ELF-1 (cell line): Measurements from ENCODE around the gene SGK1.
A peak's percentile ranks its signal among the peaks of the same experiment; 100 is the strongest.
"Not testable (repeated sequence)": the region's sequence is repeated elsewhere in the genome, so short reads cannot be mapped to it uniquely, and the experiment has no call there.

Experiments
- DNase-seq: peaks from one replicate; pipeline ENCODE4 v3.0.0-alpha.2; 2016; ENCODE audit warnings: low read depth, low spot score

SGK1 gene

GRCh38 chr6:134328138-134328537 is 10.2 kb upstream of the SGK1 start:
- no peak for DNase-seq

GRCh38 chr6:134326192-134326591 is 8.3 kb upstream of the SGK1 start:
- DNase-seq: not testable (repeated sequence)

- DNase-seq: no peak
Observed at GRCh38 chr6:134324766-134325165, 6.9 kb upstream of the SGK1 start.

GRCh38 chr6:134324141-134324540 is 6.2 kb upstream of the SGK1 start:
- no peak for DNase-seq

- DNase-seq: no peak
Observed at GRCh38 chr6:134323698-134324097, 5.8 kb upstream of the SGK1 start.

- no peak for DNase-seq
Observed at GRCh38 chr6:134323294-134323693, 5.4 kb upstream of the SGK1 start.

GRCh38 chr6:134322216-134322615 is 4.3 kb upstream of the SGK1 start:
- DNase-seq: no peak

- no peak for DNase-seq
Observed at GRCh38 chr6:134321246-134321645, 3.3 kb upstream of the SGK1 start.

GRCh38 chr6:134319686-134320085 is 1.8 kb upstream of the SGK1 start:
- DNase-seq: not testable (repeated sequence)

- DNase-seq: no peak
Observed at GRCh38 chr6:134318974-134319281, 1.0 kb upstream of the SGK1 start.

GRCh38 chr6:134318236-134318973 is 493 bp upstream of the SGK1 start:
- no peak for DNase-seq

- peak; percentile 5 for DNase-seq
Observed at GRCh38 chr6:134316733-134317431, 1.0 kb downstream of the SGK1 start.

- no peak for DNase-seq
Observed at GRCh38 chr6:134315974-134316441, 1.9 kb downstream of the SGK1 start.

GRCh38 chr6:134315189-134315588 is 2.7 kb downstream of the SGK1 start:
- DNase-seq: no peak

- DNase-seq: no peak
Observed at GRCh38 chr6:134314006-134314821, 3.7 kb downstream of the SGK1 start.

- no peak for DNase-seq
Observed at GRCh38 chr6:134312038-134312660, 5.8 kb downstream of the SGK1 start.

GRCh38 chr6:134310817-134311216 is 7.1 kb downstream of the SGK1 start:
- no peak for DNase-seq

- DNase-seq: no peak
Observed at GRCh38 chr6:134309983-134310605, 7.8 kb downstream of the SGK1 start.

GRCh38 chr6:134309227-134309626 is 8.7 kb downstream of the SGK1 start:
- no peak for DNase-seq

- DNase-seq: no peak
Observed at GRCh38 chr6:134308800-134309199, 9.1 kb downstream of the SGK1 start.

- no peak for DNase-seq
Observed at GRCh38 chr6:134307870-134308269, 10.0 kb downstream of the SGK1 start.

- DNase-seq: no peak
Observed at GRCh38 chr6:134307075-134307474, 10.8 kb downstream of the SGK1 start.
